GM10266 (cell line): ENCODE measurements around the gene MAPK8IP3.

Source experiments
- DNase-seq: peaks from one replicate; pipeline ENCODE4 v3.0.0; 2012; ENCODE audit errors: extremely low spot score
- CTCF ChIP-seq: IDR thresholded peaks from 2 replicates; pipeline ENCODE4 v1.5.1; 2012; ENCODE audit warnings: mild to moderate bottlenecking, low read depth; ENCODE audit not compliant: control insufficient read depth, insufficient read depth; ENCODE audit errors: missing control alignments

MAPK8IP3 gene

GRCh38 chr16:1705688-1706385 is at the start of gene MAPK8IP3:
Gene MAPK8IP3 (plus strand): TSS chr16:1706195. CDS start chr16:1706340, 145 bp downstream.
- peak; percentile 99 for TF ChIP-seq CTCF
- DNase-seq = peak; percentile 100

- no peak for DNase-seq
- TF ChIP-seq CTCF = no peak
Measured at GRCh38 chr16:1656808-1657617, 49.0 kb upstream of the MAPK8IP3 start.

- TF ChIP-seq CTCF = no peak
- no peak for DNase-seq
Measured at GRCh38 chr16:1657841-1658240, 48.2 kb upstream of the MAPK8IP3 start.

GRCh38 chr16:1659031-1659430 is 47.0 kb upstream of the MAPK8IP3 start:
- no peak for TF ChIP-seq CTCF
- DNase-seq = no peak

GRCh38 chr16:1661826-1662225 is 44.2 kb upstream of the MAPK8IP3 start:
- DNase-seq = no peak
- TF ChIP-seq CTCF = no peak

- TF ChIP-seq CTCF = no peak
- no peak for DNase-seq
Measured at GRCh38 chr16:1662543-1662942, 43.5 kb upstream of the MAPK8IP3 start.

- no peak for DNase-seq
- no peak for TF ChIP-seq CTCF
Measured at GRCh38 chr16:1665829-1666228, 40.2 kb upstream of the MAPK8IP3 start.
